GM18909 (cell line): Measurements from ENCODE around the gene TMEM232.

Experiments
- ATAC-seq: cut with Tn5 transposase; IDR thresholded peaks from one replicate; pipeline ENCODE4 v1.9.1; 2021; ENCODE audit warnings: mild to moderate bottlenecking; ENCODE audit not compliant: unreplicated experiment, poor library complexity

TMEM232 gene

DNA sequence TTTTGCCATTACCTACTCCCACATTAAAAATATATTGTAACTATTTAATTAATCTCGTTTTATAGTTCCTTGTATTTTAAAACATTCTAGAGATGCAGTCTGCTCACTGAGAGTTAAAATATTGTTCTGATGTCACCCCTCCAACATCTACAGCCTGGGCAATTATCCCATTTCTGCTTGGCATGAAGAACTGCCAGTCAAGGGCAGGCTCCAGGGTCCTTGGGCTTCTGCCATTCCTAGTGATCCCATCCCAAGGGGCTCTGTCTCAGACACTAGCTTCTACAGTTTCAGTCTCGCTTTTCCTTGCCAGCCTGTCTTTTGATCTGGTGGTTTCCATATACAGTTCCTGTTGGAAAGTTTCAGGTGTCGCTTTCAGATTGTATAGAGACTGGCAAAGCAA is 287.2 kb downstream of the TMEM232 start:
- no peak for ATAC-seq

DNA sequence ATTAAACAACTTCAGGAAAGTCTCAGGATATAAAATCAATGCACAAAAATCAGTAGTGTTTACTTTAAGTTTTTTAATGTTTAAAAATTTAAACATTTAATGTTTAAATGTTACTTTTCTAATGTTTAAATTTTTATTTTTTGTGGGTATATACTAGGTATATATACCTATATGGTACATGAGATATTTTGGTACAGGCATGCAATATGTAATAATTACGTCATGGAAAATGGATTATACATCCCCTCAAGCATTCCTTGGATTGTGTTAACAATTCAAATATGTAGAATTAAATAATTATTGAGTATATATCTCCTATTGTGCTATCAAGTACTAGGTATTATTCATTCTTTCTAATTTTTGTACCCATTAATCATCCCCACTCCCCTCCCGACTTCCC is 291.3 kb downstream of the TMEM232 start:
- no peak for ATAC-seq

DNA sequence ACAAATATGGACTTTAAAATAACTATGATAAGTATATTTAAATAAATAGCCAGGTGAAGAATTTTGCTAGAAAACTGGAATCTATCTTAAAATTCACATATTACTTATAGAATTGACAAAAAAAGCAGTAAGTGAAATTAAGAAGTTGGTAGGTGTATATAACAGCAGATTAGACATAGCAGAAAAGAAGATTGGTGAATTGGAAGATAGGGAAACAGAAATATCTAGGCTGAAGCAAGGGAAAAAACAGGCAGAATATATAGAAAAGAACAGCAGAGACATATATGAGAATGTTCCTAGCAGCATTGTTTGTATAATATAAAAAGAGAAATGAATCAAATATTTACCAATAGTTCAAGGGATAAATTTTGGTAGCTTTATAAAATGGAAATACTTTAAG is 294.9 kb downstream of the TMEM232 start:
- no peak for ATAC-seq

DNA sequence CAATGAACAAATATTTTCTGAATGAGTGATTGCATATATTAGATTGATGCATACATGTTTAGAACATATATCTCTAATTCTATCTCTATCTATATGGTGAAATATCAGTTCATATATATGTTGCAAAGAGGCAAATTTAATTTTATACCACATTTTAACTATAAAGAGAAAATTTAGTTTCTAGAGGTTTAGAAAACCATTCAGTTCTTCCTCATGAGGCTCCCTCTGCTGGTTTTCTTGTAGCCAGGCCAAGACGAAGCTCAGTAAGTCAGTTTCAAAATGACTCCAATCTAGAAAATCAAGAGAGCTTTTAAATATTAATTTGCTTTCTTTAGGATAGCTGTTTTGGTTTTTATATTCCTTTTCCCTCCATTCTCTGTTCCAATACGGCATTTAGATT is 312.1 kb downstream of the TMEM232 start:
- ATAC-seq: peak; percentile 57

DNA sequence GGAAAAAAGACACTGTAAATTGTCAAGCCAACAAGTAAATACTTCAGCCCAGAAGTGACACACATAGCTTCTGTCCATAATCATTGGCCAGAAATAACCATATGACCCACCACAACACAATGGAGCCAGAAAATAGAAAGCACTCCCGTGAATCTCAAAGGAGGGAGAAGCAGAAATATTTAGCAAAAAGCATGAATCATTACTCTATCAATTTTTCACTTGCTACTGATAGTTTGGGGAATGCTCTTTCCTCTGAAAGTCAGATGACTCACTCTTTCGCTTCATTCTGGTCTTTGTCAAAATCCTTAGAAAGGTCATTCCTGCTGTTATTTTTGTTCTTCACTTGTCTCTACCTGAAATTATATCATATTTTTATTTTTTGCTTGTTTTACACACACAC is 312.6 kb downstream of the TMEM232 start:
- ATAC-seq: no peak

DNA sequence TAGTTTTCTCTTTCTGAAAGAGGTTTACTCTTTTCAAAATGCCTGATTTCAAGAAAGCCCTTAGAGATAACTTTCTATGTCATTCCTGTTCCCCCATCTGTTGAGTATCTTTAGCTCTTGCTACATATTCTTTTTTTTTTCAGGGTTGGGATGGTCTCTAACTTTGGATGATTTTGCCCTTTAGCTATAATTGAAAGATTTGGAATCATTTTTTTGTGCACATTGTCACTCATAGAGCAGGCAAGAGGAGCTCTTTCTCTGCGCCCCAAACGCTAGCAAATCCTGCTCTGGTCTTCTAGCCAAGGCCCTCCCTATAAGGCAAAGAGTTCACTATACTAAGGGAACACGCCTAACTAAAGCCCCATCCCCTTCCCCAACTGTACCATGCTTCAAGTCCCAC is 316.9 kb downstream of the TMEM232 start:
- ATAC-seq: no peak

DNA sequence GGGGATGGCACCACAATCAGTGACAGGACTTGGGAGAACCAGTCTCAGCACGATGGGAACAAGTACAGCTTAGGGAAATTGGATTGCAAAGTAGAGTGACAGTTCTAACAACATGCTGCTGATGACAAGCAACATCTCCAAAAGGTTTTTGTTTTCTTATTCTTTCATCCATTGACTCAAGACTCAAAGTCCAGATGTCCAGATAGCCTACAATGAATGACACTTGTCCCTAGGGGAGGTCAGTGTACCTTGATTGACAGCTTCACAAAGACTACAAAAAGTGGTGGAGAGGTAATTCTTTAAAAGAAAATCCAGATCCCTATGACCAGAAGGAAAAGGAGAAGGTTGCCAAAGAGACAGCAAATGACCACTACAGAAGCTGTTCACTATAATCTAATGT is 323.9 kb downstream of the TMEM232 start:
- no peak for ATAC-seq

DNA sequence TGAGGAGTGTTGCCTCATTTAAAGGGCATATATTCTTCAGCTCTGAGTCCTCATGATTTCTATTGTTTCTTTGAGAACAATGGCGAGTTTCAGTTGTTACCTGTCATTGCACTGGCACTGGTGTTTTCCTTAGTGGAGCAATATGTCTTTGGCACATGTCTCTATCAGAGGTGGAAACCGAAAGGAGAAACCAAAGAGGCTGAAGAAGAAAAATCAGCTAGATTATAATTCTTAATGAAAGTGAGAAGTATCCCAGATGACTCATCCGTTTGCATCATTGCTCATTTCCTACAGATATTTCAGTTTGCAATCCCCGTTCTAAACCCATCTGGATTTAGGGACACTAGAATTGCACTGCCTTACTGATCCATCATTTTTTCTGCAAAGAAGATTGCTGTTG is 324.6 kb downstream of the TMEM232 start:
- no peak for ATAC-seq

DNA sequence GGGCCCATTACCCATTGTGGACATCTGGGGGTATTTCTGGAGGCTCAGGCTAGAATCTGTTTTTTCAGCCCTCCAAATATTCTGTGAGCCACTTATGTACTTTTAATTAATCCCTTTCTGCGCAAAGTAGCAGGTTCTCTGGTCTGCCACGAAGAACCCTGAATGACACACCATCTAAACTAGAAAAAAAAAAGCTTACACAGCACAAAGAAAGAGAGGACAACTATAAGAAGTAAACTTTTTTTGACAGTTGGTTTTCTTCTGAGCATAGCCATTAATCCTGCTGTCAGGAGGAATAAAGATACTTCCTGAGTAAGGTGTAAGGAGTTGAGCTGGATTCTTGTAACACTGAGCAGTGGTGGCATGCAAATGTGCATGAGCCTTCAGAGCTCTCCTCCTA is 327.5 kb downstream of the TMEM232 start:
- ATAC-seq: no peak

DNA sequence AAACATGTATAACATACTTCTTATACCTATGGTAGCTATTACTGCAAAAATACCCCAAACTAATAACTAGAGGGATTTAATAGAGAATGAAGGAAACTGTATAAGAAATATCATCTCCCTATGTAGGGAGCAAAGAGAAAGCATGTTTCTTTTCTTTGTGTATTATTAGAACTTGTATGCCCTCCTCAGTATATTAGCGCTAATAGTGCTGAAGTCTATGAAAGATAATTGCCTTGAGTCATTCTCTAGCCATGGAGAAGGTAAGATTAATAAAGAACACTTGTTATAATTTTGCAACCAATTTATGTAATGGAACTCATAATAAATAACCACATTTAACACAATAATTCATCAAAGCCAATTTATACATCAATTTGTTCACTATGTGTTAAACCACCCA is 329.2 kb downstream of the TMEM232 start:
- no peak for ATAC-seq

DNA sequence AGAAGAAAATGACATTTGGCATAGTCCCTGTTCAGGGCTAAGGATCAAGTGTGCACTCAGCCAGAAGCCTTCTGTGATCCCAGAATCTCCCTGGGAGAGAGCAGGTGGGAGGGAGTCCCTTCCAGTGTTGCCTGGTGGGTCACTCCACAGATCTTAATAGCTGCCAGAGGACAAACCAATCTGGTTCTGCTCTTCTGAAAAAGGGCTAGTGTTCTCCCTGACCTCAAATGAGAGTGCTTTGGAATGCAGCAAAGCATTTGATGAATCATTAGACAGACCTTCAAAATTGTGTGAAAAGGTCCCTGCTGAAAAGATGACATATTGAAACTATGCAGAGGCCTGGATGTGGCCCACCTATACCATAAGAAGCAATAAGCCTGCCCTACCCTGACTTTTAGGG is 339.7 kb downstream of the TMEM232 start:
- ATAC-seq: no peak

DNA sequence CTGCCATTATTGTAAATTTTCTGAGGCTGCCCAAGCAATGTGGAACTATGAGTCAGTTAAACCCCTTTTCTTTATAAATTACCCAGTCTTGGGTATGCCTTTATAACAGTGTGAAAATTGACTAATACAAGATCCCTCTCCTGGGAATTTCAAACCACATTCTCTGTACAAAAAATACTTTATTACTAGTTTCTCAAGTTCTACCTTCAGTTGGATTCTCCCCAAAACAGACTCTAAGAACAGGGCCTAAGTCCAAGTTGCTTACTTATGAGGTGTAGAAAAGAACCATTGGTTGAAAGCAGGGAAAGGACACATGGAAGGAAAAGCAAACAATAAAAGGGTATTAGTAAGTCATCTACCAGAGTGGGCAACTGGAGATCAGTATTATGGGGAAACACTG is 343.2 kb downstream of the TMEM232 start:
- ATAC-seq: no peak

DNA sequence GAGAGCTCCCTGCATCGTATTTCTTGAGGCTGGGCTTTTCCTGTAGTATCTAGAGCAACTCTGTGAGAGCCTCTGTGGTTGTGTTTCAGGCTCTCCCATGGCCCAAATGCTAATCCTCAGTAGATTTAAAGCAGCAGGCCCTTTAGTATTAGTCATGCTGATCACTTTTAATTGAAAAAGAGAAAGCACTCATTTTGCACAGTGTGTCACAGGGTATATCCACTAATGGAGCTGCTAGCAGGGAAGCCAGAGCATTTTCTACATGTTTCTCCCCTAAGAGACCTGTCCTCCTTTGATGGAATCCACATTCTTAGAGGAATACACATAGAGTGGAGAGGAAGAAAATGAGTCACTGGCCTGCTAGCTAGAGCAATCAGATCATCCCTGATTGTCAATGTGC is 348.5 kb downstream of the TMEM232 start:
- ATAC-seq: no peak

DNA sequence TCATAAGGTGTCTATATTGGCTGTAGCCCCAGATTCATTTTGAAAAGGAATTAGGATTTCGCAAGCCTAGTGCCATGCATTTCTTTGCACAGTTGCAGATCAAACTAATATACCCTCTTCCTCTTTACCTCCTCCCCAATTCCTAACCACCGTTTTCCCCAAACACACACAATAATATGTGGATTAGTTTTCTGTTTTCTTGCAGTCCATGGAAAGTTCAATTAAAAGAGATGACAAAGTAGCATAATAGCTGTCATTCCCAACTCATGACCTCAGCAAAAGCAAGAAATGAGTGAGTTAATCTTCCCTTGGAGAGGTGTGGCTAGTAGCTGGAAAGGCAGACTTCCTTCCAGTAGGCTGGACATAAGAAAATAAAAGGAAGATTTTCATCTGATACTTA is 349.1 kb downstream of the TMEM232 start:
- ATAC-seq: no peak

DNA sequence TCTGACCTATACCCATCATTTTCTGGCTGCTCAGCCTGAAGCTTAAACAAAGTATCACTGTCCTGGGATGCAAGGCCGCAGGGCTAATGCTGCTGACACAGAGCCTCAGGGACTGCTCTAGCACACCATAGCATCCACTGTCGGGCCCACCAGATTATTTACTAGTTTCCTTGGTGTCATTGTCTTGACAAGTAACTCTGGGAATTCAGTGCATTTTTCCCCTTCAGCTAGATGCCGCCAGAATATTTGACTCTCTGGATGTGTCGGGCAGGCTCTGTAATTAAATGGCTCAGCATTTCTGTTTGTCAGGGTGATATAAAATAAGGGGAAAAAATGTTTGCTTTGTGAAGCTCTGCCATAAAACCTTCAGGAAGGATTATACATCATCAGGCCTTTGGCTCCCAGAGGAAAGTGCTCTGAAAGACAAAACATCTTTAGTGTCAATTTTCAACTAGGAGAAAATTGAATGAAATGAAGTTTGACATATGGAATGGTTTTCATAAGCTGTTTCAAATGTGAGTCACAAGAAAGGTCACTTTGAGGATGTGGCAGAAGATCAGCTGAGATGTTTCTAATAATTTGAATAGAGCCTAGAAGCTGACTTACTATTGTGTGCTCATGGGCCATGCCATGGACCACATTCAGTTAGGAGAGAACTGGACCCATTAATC is 350.1 kb downstream of the TMEM232 start:
- no peak for ATAC-seq

DNA sequence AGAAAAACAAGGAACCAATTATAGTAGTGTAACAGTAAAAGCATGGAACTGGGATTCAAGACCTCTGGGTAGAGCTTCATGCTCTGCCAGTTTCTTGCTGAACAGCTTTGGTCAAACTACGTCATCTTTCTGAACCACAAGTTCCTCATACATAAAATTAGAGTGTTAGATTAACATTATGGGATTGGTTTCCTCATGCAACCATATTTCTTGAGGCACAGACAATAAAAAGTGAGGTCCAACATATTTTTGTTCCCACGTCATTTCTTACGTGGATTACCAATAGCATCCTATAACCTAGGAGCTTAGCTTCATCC is 354.8 kb downstream of the TMEM232 start:
- peak; percentile 93 for ATAC-seq

DNA sequence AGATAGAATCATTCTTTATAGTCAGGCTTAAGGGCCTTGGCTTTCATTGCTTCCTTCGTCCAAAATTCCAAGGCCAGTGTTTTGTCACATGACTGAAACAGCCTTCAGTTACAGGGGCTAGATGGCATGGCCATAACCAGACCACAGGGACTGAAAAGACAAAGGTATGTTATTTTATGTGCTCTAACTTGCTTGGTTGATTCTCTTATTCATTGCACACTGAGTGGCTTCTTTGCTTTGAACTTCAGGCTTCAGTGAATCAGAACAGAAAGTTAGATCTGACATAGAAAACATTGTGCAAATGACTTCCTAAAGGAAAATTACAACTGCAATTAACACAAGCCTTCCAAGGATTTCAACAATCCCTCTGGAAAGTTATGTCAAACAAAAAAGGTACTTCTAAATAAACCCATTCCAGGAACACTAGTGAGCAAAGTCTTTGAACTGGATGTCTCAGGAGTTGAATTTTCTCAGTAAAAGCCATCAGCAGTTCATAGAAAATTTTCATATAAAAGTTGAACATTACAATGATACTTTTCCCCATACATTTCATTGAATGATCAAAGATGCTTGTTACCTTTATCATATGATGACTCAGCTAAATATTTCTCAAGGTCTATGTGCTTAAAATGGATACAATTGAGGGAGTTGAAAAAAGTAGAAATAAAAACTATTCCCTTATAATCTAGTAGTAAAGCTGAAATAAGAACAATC is 355.3 kb downstream of the TMEM232 start:
- ATAC-seq: peak; percentile 48
